ENCODE results near the gene KLRC3.
"Not testable (repeated sequence)": the region's sequence is repeated elsewhere in the genome, so short reads cannot be mapped to it uniquely, and the experiment has no call there.

Gene KLRC3

GRCh38 chr12:10388624-10389413, 31.6 kb downstream of the KLRC3 start:
- ATAC-seq = no peak
- no peak for TF ChIP-seq TCF4 (CRISPR knock-in tag; IDR thresholded peaks at IDR 0.05; ENCODE audit: borderline replicate concordance)
- TF ChIP-seq ZNF565 (CRISPR knock-in tag; conservative IDR thresholded peaks at IDR 0.05; ENCODE audit: low read depth) = no peak

- ATAC-seq = not testable (repeated sequence)
Observed at GRCh38 chr12:10387498-10387897, 32.9 kb downstream of the KLRC3 start.

- no peak for ATAC-seq
- no peak for TF ChIP-seq OSR1 (CRISPR knock-in tag; IDR thresholded peaks at IDR 0.05)
- no peak for TF ChIP-seq ZFP30 (CRISPR knock-in tag; IDR thresholded peaks at IDR 0.05)
- TF ChIP-seq TCF4 (CRISPR knock-in tag; IDR thresholded peaks at IDR 0.05; ENCODE audit: borderline replicate concordance) = no peak
- TF ChIP-seq RARB (CRISPR knock-in tag; IDR thresholded peaks at IDR 0.05) = no peak
- TF ChIP-seq ZNF565 (CRISPR knock-in tag; conservative IDR thresholded peaks at IDR 0.05; ENCODE audit: low read depth) = no peak
- no peak for TF ChIP-seq SNAI2 (CRISPR knock-in tag; IDR thresholded peaks at IDR 0.05)
- no peak for TF ChIP-seq ZNF8 (CRISPR knock-in tag; IDR thresholded peaks at IDR 0.05)
- no peak for TF ChIP-seq CREB5 (CRISPR knock-in tag; IDR thresholded peaks at IDR 0.05; ENCODE audit: low read depth)
- TF ChIP-seq ZFP3 (CRISPR knock-in tag; IDR thresholded peaks at IDR 0.05) = no peak
- no peak for TF ChIP-seq ZC3H10 (CRISPR knock-in tag; IDR thresholded peaks at IDR 0.05)
- TF ChIP-seq PPARA (CRISPR knock-in tag; IDR thresholded peaks at IDR 0.05; ENCODE audit: borderline replicate concordance) = no peak
- TF ChIP-seq GLIS3 (CRISPR knock-in tag; IDR thresholded peaks at IDR 0.05) = no peak
- no peak for TF ChIP-seq ZNF70 (CRISPR knock-in tag; IDR thresholded peaks at IDR 0.05)
- TF ChIP-seq ISL1 (CRISPR knock-in tag; IDR thresholded peaks at IDR 0.05) = no peak
- TF ChIP-seq CSRNP3 (CRISPR knock-in tag; IDR thresholded peaks at IDR 0.05) = no peak
Observed at GRCh38 chr12:10386857-10387256, 33.5 kb downstream of the KLRC3 start.

- no peak for ATAC-seq
- TF ChIP-seq RARB (CRISPR knock-in tag; IDR thresholded peaks at IDR 0.05) (no peak), TOX (CRISPR knock-in tag; IDR thresholded peaks at IDR 0.05; ENCODE audit: borderline replicate concordance) (no peak), ZNF70 (CRISPR knock-in tag; IDR thresholded peaks at IDR 0.05) (no peak), OSR1 (CRISPR knock-in tag; IDR thresholded peaks at IDR 0.05) (no peak), ISL1 (CRISPR knock-in tag; IDR thresholded peaks at IDR 0.05) (no peak), ZNF8 (CRISPR knock-in tag; IDR thresholded peaks at IDR 0.05) (no peak), SNAI2 (CRISPR knock-in tag; IDR thresholded peaks at IDR 0.05) (no peak), ZC3H10 (CRISPR knock-in tag; IDR thresholded peaks at IDR 0.05) (no peak)
Observed at GRCh38 chr12:10385166-10385613, 35.2 kb downstream of the KLRC3 start.

GRCh38 chr12:10384191-10384590, 36.2 kb downstream of the KLRC3 start:
- no peak for ATAC-seq
- TF ChIP-seq ZFP30 (CRISPR knock-in tag; IDR thresholded peaks at IDR 0.05) = no peak
- no peak for TF ChIP-seq BACH2 (CRISPR knock-in tag; IDR thresholded peaks at IDR 0.05; ENCODE audit: borderline replicate concordance)
- TF ChIP-seq TSHZ2 (CRISPR knock-in tag; IDR thresholded peaks at IDR 0.05) = no peak
- no peak for TF ChIP-seq GLIS3 (CRISPR knock-in tag; IDR thresholded peaks at IDR 0.05)
- TF ChIP-seq CSDC2 (CRISPR knock-in tag; IDR thresholded peaks at IDR 0.05) = no peak
- TF ChIP-seq OSR1 (CRISPR knock-in tag; IDR thresholded peaks at IDR 0.05) = no peak
- no peak for TF ChIP-seq TOX (CRISPR knock-in tag; IDR thresholded peaks at IDR 0.05; ENCODE audit: borderline replicate concordance)
- no peak for TF ChIP-seq ESRRG (CRISPR knock-in tag; IDR thresholded peaks at IDR 0.05)
- TF ChIP-seq PPARA (CRISPR knock-in tag; IDR thresholded peaks at IDR 0.05; ENCODE audit: borderline replicate concordance) = no peak
- no peak for TF ChIP-seq PATZ1 (CRISPR knock-in tag; IDR thresholded peaks at IDR 0.05; ENCODE audit: borderline replicate concordance)
- TF ChIP-seq ARNTL (CRISPR knock-in tag; IDR thresholded peaks at IDR 0.05; ENCODE audit: borderline replicate concordance, low read depth) = no peak
- TF ChIP-seq ZC3H10 (CRISPR knock-in tag; IDR thresholded peaks at IDR 0.05) = no peak
- TF ChIP-seq ISL1 (CRISPR knock-in tag; IDR thresholded peaks at IDR 0.05) = no peak
- no peak for TF ChIP-seq CREB5 (CRISPR knock-in tag; IDR thresholded peaks at IDR 0.05; ENCODE audit: low read depth)
- no peak for TF ChIP-seq SNAI2 (CRISPR knock-in tag; IDR thresholded peaks at IDR 0.05)
- no peak for TF ChIP-seq POU6F1 (CRISPR knock-in tag; IDR thresholded peaks at IDR 0.05; ENCODE audit: borderline replicate concordance, low read depth)

All from SK-N-SH treated with all-trans-retinoic acid at 6 μM for 48 hours (cell line).